KMS-11 (cell line): Measurements from ENCODE around the gene KIF9.

Experiments used
- H2AFZ ChIP-seq: fragments of 200-600 bp; sonication (generic); 2 replicates; pipeline ENCODE4 v1.6.1; 2016; ENCODE audit warnings: antibody characterized with exemption, mixed run types, low read depth
- H3K27ac ChIP-seq: fragments of 200-600 bp; sonication (generic); 2 replicates; pipeline ENCODE4 v1.6.1; 2016; ENCODE audit warnings: mild to moderate bottlenecking, mixed run types
- H3K27me3 ChIP-seq: fragments of 200-600 bp; sonication (generic); 2 replicates; pipeline ENCODE4 v1.6.1; 2017; ENCODE audit warnings: mild to moderate bottlenecking, low read depth, mixed run types, moderate library complexity; ENCODE audit not compliant: insufficient read depth
- H3K36me3 ChIP-seq: fragments of 200-600 bp; sonication (generic); 2 replicates; pipeline ENCODE4 v1.6.1; 2017; ENCODE audit warnings: mild to moderate bottlenecking, mixed run types; ENCODE audit not compliant: insufficient read depth
- H3K4me1 ChIP-seq: fragments of 200-600 bp; sonication (generic); 2 replicates; pipeline ENCODE4 v1.6.1; 2016; ENCODE audit warnings: mild to moderate bottlenecking, low read depth, mixed run types; ENCODE audit not compliant: poor library complexity, severe bottlenecking
- H3K4me2 ChIP-seq: fragments of 200-600 bp; sonication (generic); 2 replicates; pipeline ENCODE4 v1.7.0; 2016; ENCODE audit warnings: mild to moderate bottlenecking, mixed run types
- H3K4me3 ChIP-seq: fragments of 200-600 bp; sonication (generic); IDR thresholded peaks from 2 replicates; pipeline ENCODE4 v1.6.1; 2017; ENCODE audit warnings: low read depth, low read length, mixed read lengths; ENCODE audit not compliant: insufficient read depth
- H3K79me2 ChIP-seq: fragments of 200-600 bp; sonication (generic); 2 replicates; pipeline ENCODE4 v1.6.1; 2016; ENCODE audit warnings: low read depth, mixed run types; ENCODE audit not compliant: insufficient read depth
- H3K9ac ChIP-seq: fragments of 200-600 bp; sonication (generic); 2 replicates; pipeline ENCODE4 v1.6.1; 2016; ENCODE audit warnings: mild to moderate bottlenecking, mixed run types
- H4K20me1 ChIP-seq: fragments of 200-600 bp; sonication (generic); 2 replicates; pipeline ENCODE4 v1.6.1; 2016; ENCODE audit warnings: mild to moderate bottlenecking, mixed run types; ENCODE audit not compliant: insufficient read depth
- CTCF ChIP-seq: fragments of 200-600 bp; sonication (generic); conservative IDR thresholded peaks from 2 replicates; pipeline ENCODE4 v1.6.1; 2017; ENCODE audit warnings: low read depth, mild to moderate bottlenecking, antibody characterized with exemption, low read length, moderate library complexity, mixed read lengths

KIF9 gene

GRCh38 chr3:47299381-47300318 is 17.1 kb upstream of the KIF9 start:
- no peaks in the 10 kb centered on the region for H3K79me2 ChIP-seq
- no peak overlapping the region for H3K27ac ChIP-seq
- H3K36me3 ChIP-seq: no peaks in the 10 kb centered on the region
- no peak overlapping the region for H3K4me3 ChIP-seq
- H3K4me1 ChIP-seq: no peaks in the 10 kb centered on the region
- no peak for TF ChIP-seq CTCF
- H3K9ac ChIP-seq: no peak overlapping the region
- H3K4me2 ChIP-seq: no peak overlapping the region
- H4K20me1 ChIP-seq: no peaks in the 10 kb centered on the region
- no peaks in the 10 kb centered on the region for H3K27me3 ChIP-seq
- H2AFZ ChIP-seq: no peak overlapping the region

DNA sequence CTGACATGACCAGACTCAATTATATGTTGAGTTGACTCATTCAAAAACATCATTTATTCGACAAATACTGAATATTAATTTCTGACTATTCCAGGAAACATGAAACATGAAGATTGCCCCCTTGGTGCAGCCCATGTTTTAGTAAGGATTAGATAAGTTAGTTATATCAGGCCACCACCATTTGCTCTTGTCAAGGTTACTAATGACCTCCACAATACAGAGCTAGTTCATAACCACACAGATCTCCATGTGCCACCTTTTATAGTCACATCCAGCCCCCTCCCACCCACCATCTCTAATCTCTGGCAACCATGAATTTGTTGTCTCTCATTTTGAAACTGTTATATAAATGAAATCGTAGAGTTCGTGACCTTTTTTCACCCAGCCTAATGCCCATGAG is 15.8 kb upstream of the KIF9 start:
- Histone ChIP-seq H3K4me1 (no peaks in the 10 kb centered on the region), H3K79me2 (no peaks in the 10 kb centered on the region), H3K27ac (no peak overlapping the region), H2AFZ (no peak overlapping the region), H4K20me1 (no peaks in the 10 kb centered on the region), H3K4me2 (no peak overlapping the region), H3K36me3 (no peaks in the 10 kb centered on the region), H3K9ac (no peak overlapping the region), H3K27me3 (no peaks in the 10 kb centered on the region), H3K4me3 (no peak overlapping the region)
- no peak for TF ChIP-seq CTCF

DNA sequence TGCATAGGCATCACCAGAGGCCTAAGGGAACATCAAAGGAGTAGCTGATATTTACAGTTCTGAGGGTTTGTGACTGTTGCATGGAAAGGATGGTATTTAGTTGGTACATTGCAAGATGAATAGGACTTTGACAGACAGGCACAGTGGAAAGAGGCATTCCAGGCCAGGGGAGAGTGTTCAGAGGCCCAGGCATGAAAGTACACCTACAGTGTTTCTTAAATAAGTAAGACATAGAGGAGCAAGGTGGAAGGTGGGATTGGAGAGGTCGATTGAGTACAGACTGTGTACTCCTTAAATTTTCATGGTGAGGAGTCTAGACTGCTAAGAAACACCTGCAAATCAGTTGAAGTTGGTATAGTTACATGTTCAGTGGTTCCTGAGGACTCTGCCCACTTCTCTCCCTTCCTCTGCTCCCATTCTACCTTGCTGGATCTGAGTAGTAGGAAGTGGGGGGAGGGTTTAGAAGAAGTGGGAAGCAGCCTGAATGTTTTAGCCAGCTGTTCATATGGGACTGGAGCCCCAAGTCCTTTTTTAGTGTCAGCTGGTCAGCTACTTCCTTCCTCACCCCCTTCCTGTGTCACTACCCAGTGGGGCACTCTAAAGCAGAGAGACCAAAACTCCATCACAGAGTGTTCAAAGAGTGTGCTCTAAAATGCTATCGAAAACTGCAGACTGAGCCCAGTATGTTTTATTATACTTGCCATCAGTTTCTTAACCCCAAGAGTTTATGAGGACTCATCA is 14.1 kb upstream of the KIF9 start:
- no peaks in the 10 kb centered on the region for H3K79me2 ChIP-seq
- H4K20me1 ChIP-seq: no peaks in the 10 kb centered on the region
- no peak overlapping the region for H3K4me3 ChIP-seq

GRCh38 chr3:47295976-47296375 is 13.4 kb upstream of the KIF9 start:
- Histone ChIP-seq H3K27ac (no peak overlapping the region), H3K4me3 (no peak overlapping the region), H3K79me2 (no peaks in the 10 kb centered on the region; the same call in 1 of the 2 replicates), H4K20me1 (no peaks in the 10 kb centered on the region), H2AFZ (no peak overlapping the region), H3K9ac (no peak overlapping the region), H3K27me3 (no peaks in the 10 kb centered on the region), H3K4me2 (no peak overlapping the region), H3K36me3 (no peaks in the 10 kb centered on the region), H3K4me1 (no peaks in the 10 kb centered on the region)
- TF ChIP-seq CTCF: no peak

More for the DNA sequence above, 14.1 kb upstream of the KIF9 start:
- no peak overlapping the region for H3K9ac ChIP-seq
- TF ChIP-seq CTCF: no peak
- no peak overlapping the region for H3K4me2 ChIP-seq
- H3K36me3 ChIP-seq: no peaks in the 10 kb centered on the region
- no peaks in the 10 kb centered on the region for H3K4me1 ChIP-seq
- H2AFZ ChIP-seq: no peak overlapping the region
- H3K27ac ChIP-seq: no peak overlapping the region
- H3K27me3 ChIP-seq: no peaks in the 10 kb centered on the region
